ENCODE measurements around the gene THSD7B.

DNA sequence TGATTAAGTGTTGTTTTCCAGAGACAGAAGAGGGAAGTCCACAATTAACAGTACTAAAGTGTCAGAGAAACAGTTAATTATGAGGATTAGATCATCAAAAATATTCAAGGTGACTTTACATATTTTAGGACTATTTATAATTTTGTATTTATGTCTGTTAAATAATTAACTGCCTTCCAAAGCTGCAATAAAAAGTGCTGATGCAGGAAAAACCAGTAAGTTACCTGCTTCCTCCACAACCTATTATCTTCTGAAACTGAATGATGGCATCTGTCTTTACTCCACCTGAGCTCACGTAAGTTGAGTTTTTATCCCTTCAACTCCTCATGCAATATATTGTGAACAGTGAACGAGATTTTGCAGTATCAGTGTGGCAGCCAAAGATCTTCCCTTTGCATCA is 570.7 kb downstream of the THSD7B start:
- TF ChIP-seq POLR2AphosphoS5 (IDR thresholded peaks at IDR 0.05) (no peak), POLR2A (IDR thresholded peaks at IDR 0.05) (no peak), EP300 (IDR thresholded peaks at IDR 0.05; ENCODE audit: low read depth) (no peak)
- TF ChIP-seq, protein P1, sequence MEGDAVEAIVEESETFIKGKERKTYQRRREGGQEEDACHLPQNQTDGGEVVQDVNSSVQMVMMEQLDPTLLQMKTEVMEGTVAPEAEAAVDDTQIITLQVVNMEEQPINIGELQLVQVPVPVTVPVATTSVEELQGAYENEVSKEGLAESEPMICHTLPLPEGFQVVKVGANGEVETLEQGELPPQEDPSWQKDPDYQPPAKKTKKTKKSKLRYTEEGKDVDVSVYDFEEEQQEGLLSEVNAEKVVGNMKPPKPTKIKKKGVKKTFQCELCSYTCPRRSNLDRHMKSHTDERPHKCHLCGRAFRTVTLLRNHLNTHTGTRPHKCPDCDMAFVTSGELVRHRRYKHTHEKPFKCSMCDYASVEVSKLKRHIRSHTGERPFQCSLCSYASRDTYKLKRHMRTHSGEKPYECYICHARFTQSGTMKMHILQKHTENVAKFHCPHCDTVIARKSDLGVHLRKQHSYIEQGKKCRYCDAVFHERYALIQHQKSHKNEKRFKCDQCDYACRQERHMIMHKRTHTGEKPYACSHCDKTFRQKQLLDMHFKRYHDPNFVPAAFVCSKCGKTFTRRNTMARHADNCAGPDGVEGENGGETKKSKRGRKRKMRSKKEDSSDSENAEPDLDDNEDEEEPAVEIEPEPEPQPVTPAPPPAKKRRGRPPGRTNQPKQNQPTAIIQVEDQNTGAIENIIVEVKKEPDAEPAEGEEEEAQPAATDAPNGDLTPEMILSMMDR (IDR thresholded peaks at IDR 0.05), result no peak
